Endodermal cell (in vitro differentiated cells): ENCODE measurements around the gene GATA1. TPM values are rescaled to one million over a fixed set of nuclear protein-coding genes. Genes with fewer than 3 reads are reported as not detected.

Experiments
- DNase-seq: peaks from one replicate; pipeline ENCODE4 v3.0.0-alpha.2; 2017
- H3K27ac ChIP-seq: 2 replicates; pipeline ENCODE4 v1.5.1; 2013; ENCODE audit warnings: mild to moderate bottlenecking, low read depth, low read length, moderate library complexity
- H3K27me3 ChIP-seq: 2 replicates; pipeline ENCODE4 v1.6.1; 2013; ENCODE audit warnings: mild to moderate bottlenecking, low read length, moderate library complexity; ENCODE audit not compliant: insufficient read depth, control insufficient read depth, poor library complexity, severe bottlenecking
- H3K36me3 ChIP-seq: 2 replicates; pipeline ENCODE4 v1.7.0; 2013; ENCODE audit warnings: mild to moderate bottlenecking, low read length, moderate library complexity; ENCODE audit not compliant: control insufficient read depth, insufficient read depth
- H3K4me1 ChIP-seq: one replicate; pipeline ENCODE4 v1.7.0; 2013; ENCODE audit warnings: low read length; ENCODE audit not compliant: control insufficient read depth, insufficient read depth
- H3K4me3 ChIP-seq: 2 replicates; pipeline ENCODE4 v1.5.1; 2013; ENCODE audit warnings: mild to moderate bottlenecking, low read length, moderate library complexity
- H3K9ac ChIP-seq: 2 replicates; pipeline ENCODE4 v1.6.1; 2013; ENCODE audit warnings: mild to moderate bottlenecking, low read length, moderate library complexity; ENCODE audit not compliant: poor library complexity, severe bottlenecking; ENCODE audit errors: extremely low read depth
- H3K9me3 ChIP-seq: 2 replicates; pipeline ENCODE4 v1.6.1; 2013; ENCODE audit warnings: mild to moderate bottlenecking, low read length, moderate library complexity; ENCODE audit not compliant: control insufficient read depth
- H3K27ac Mint-ChIP-seq: 2 replicates; pipeline ENCODE4 v1.8.0; 2020; ENCODE audit warnings: mixed read lengths
- H3K27me3 Mint-ChIP-seq: 2 replicates; pipeline ENCODE4 v1.8.0; 2021; ENCODE audit warnings: mild to moderate bottlenecking, mixed read lengths; ENCODE audit not compliant: insufficient read depth
- H3K36me3 Mint-ChIP-seq: 2 replicates; pipeline ENCODE4 v1.8.0; 2020; ENCODE audit warnings: low read depth, mixed read lengths
- H3K4me1 Mint-ChIP-seq: 2 replicates; pipeline ENCODE4 v1.8.0; 2020; ENCODE audit warnings: mixed read lengths
- H3K4me3 Mint-ChIP-seq: 2 replicates; pipeline ENCODE4 v1.8.0; 2020; ENCODE audit warnings: mild to moderate bottlenecking, moderate library complexity, mixed read lengths
- H3K9me3 Mint-ChIP-seq: 2 replicates; pipeline ENCODE4 v1.8.0; 2020; ENCODE audit warnings: mild to moderate bottlenecking, mixed read lengths
- CTCF ChIP-seq: fragments of 200-600 bp; sonication (generic); conservative IDR thresholded peaks from 2 replicates; pipeline ENCODE4 v1.5.0; 2021; ENCODE audit warnings: antibody characterized with exemption, mild to moderate bottlenecking
- WGBS, 2 experiments: methylation state at CpG; one replicate each; pipeline versions ENCODE4 v1.1.5 to v1.1.7; 2013; ENCODE audit warnings: missing lambda C conversion rate in 2 of 2, mixed read lengths in 1 of 2; ENCODE audit not compliant: insufficient coverage in 1 of 2, insufficient read length in 1 of 2; 5-methylcytosine and 5-hydroxymethylcytosine counted together
- total RNA-seq, 2 donors: library from RNA; stranded (reverse); fragmentation: NEBNext Ultra II Directional in 1 of 2; extraction: Animal tissue kit (Norgen Biotek cat#: 25700) in 1 of 2; gene quantifications; 2 replicates in 1 of 2; 3 replicates in 1 of 2; pipeline ENCODE4 v1.2.1, GENCODE V29; 2021

Gene GATA1
- total RNA-seq, 2 donors from 2014 or later, result not detected

DNA sequence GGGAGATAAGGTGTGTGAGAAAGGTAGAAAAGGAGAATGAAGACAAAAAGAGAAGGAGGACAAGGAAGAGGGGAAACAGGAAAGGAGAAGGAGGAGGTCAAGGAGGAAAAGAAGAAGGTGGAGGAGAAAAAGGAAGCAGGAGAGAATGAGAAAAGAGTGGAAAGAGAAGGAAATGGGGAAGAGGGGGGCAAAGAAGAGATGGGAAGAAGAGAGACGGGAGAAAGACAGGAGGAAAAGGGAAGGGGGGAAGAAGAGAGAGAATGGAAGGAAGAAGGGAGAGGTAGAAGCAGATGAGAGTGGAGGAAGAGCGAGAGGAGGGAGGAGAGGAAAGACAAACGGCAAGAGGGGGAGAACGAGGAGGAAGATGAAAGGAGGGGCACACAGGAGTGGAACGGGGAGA is 4.1 kb downstream of the GATA1 start:
- DNase-seq, result no peak
- Mint-ChIP-seq H3K4me1 (peaks cover 4% of the 10 kb centered on the region), H3K27ac (no peak overlapping the region), H3K4me3 (no peak overlapping the region), H3K9me3 (peaks cover 69% of the 10 kb centered on the region), H3K27me3 (peaks cover 7% of the 10 kb centered on the region), H3K36me3 (no peaks in the 10 kb centered on the region)
- Histone ChIP-seq H3K4me3 (no peak overlapping the region), H3K27ac (no peak overlapping the region), H3K9me3 (no peaks in the 10 kb centered on the region), H3K4me1 (no peaks in the 10 kb centered on the region), H3K36me3 (no peaks in the 10 kb centered on the region), H3K9ac (no peak overlapping the region), H3K27me3 (no peaks in the 10 kb centered on the region)
- TF ChIP-seq CTCF, result no peak
- WGBS, 2 experiments, result 83 to 85% methylated on average over 1 to 5 of the region's 5 CpGs

- no peak overlapping the region for H3K4me3 Mint-ChIP-seq
- no peak overlapping the region for H3K27ac ChIP-seq
Measured at GRCh38 chrX:48791063-48791820, 4.9 kb downstream of the GATA1 start.

GRCh38 chrX:48792219-48792618 is 5.8 kb downstream of the GATA1 start:
- H3K4me1 Mint-ChIP-seq, result peaks cover 4% of the 10 kb centered on the region
- H3K27ac Mint-ChIP-seq, result no peak overlapping the region
- peaks cover 70% of the 10 kb centered on the region for H3K9me3 Mint-ChIP-seq
- H3K9ac ChIP-seq, result no peak overlapping the region
- no peak for TF ChIP-seq CTCF
- 72 to 93% methylated on average over 2 to 7 of the region's 7 CpGs for WGBS, 2 experiments
- H3K27me3 ChIP-seq, result no peaks in the 10 kb centered on the region
- no peaks in the 10 kb centered on the region for H3K36me3 ChIP-seq
- H3K4me1 ChIP-seq, result no peaks in the 10 kb centered on the region
- H3K27ac ChIP-seq, result no peak overlapping the region
- DNase-seq, result no peak
- H3K27me3 Mint-ChIP-seq, result peaks cover 1% of the 10 kb centered on the region
- no peak overlapping the region for H3K4me3 Mint-ChIP-seq
- H3K4me3 ChIP-seq, result no peak overlapping the region
- H3K9me3 ChIP-seq, result no peaks in the 10 kb centered on the region
- no peaks in the 10 kb centered on the region for H3K36me3 Mint-ChIP-seq

More at GRCh38 chrX:48791063-48791820, 4.9 kb downstream of the GATA1 start:
- H3K9me3 Mint-ChIP-seq, result peaks cover 69% of the 10 kb centered on the region
- no peaks in the 10 kb centered on the region for H3K36me3 Mint-ChIP-seq
- Histone ChIP-seq H3K9ac (no peak overlapping the region), H3K4me3 (no peak overlapping the region), H3K27me3 (no peaks in the 10 kb centered on the region), H3K9me3 (no peaks in the 10 kb centered on the region), H3K36me3 (no peaks in the 10 kb centered on the region), H3K4me1 (no peaks in the 10 kb centered on the region)
- no peak overlapping the region for H3K27ac Mint-ChIP-seq
- peaks cover 6% of the 10 kb centered on the region for H3K27me3 Mint-ChIP-seq
- DNase-seq, result no peak
- no peak for TF ChIP-seq CTCF
- H3K4me1 Mint-ChIP-seq, result peaks cover 4% of the 10 kb centered on the region
- WGBS, 2 experiments, result 94% methylated on average over 9 of the region's 11 CpGs; no CpG with 5 or more reads in 1 of the 2 experiments
